ENCODE measurements around the gene GABRR2. TPM values are rescaled to one million over a fixed set of nuclear protein-coding genes. Genes with fewer than 3 reads are reported as not detected.

Gene GABRR2
- total RNA-seq, 1 experiment from 2014 or later = 0.78 TPM

DNA sequence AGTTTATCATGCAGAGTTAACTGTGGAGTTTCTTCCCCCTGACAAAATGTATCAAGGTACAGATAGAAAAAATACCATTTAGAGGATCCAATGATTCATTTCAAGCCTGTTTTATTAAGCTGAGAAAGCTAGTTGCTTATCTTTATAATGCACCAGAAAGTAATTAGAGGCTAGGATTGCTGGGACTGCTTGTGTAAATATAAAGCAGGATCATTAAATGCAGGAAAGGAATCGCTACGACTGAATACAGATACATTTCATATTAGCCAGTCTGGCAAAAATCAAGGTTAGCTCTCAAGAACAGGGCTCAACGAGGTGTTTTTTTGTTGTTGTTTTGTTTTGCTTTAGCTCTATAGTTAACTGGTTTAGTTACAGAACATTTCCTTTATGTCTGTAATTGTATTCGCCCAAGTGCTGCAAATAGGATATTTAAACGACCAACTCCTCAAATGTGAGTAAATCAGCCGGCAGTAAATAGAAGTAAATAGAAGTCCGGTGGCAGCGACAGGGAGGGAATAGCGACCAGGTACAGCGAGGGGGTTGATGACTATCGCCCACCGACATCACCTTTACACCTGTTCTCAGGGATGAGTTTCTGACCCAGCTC lies 36.7 kb upstream of the GABRR2 start:
- CTCF ChIA-PET = interaction anchor here (0.7 to 1.2 kb wide), 2 partner anchors 54 to 231 kb away, joined by 3 read pairs; no protein-coding TSS in a partner anchor
- Mint-ChIP-seq H3K4me1 (ENCODE audit: low read depth, unreplicated experiment) (peaks cover 35% of the 10 kb centered on the region), H3K36me3 (ENCODE audit: insufficient read depth, unreplicated experiment) (peaks cover 31% of the 10 kb centered on the region), H3K27me3 (ENCODE audit: unreplicated experiment) (no peaks in the 10 kb centered on the region), H3K4me3 (ENCODE audit: low read depth, unreplicated experiment) (peak overlapping the region; percentile 83), H3K27ac (ENCODE audit: unreplicated experiment) (peak overlapping the region; percentile 84), H3K9me3 (ENCODE audit: low read depth, unreplicated experiment) (no peaks in the 10 kb centered on the region)
- TF ChIP-seq, protein P1, sequence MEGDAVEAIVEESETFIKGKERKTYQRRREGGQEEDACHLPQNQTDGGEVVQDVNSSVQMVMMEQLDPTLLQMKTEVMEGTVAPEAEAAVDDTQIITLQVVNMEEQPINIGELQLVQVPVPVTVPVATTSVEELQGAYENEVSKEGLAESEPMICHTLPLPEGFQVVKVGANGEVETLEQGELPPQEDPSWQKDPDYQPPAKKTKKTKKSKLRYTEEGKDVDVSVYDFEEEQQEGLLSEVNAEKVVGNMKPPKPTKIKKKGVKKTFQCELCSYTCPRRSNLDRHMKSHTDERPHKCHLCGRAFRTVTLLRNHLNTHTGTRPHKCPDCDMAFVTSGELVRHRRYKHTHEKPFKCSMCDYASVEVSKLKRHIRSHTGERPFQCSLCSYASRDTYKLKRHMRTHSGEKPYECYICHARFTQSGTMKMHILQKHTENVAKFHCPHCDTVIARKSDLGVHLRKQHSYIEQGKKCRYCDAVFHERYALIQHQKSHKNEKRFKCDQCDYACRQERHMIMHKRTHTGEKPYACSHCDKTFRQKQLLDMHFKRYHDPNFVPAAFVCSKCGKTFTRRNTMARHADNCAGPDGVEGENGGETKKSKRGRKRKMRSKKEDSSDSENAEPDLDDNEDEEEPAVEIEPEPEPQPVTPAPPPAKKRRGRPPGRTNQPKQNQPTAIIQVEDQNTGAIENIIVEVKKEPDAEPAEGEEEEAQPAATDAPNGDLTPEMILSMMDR (IDR thresholded peaks at IDR 0.05; ENCODE audit: unreplicated experiment) = no peak
- DNase-seq = no peak
- TSS peak; percentile 62 for BruUV-seq (replicated peaks)
- intact Hi-C loops (cut with micrococcal nuclease; ENCODE audit: unreplicated experiment) = loop anchor here (5.0 kb wide), 1 partner anchor 54 kb away; no protein-coding TSS in a partner anchor

GRCh38 chr6:89350281-89350966 lies 35.3 kb upstream of the GABRR2 start:
- H3K36me3 Mint-ChIP-seq (ENCODE audit: insufficient read depth, unreplicated experiment) = peaks cover 31% of the 10 kb centered on the region
- TF ChIP-seq, protein P1 (IDR thresholded peaks at IDR 0.05; ENCODE audit: unreplicated experiment) = no peak
- H3K27ac Mint-ChIP-seq (ENCODE audit: unreplicated experiment) = peak overlapping the region; percentile 52
- peaks cover 43% of the 10 kb centered on the region for H3K4me1 Mint-ChIP-seq (ENCODE audit: low read depth, unreplicated experiment)
- CTCF ChIA-PET = interaction anchor here (0.6 to 1.2 kb wide), 6 partner anchors 10 to 90 kb away, joined by 3 to 5 read pairs (median 4); no protein-coding TSS in a partner anchor
- intact Hi-C loops (cut with micrococcal nuclease; ENCODE audit: unreplicated experiment) = loop anchor here (5.0 kb wide), 1 partner anchor 53 kb away; no protein-coding TSS in a partner anchor
- H3K4me3 Mint-ChIP-seq (ENCODE audit: low read depth, unreplicated experiment) = peak overlapping the region; percentile 83
- no peaks in the 10 kb centered on the region for H3K9me3 Mint-ChIP-seq (ENCODE audit: low read depth, unreplicated experiment)
- no peaks in the 10 kb centered on the region for H3K27me3 Mint-ChIP-seq (ENCODE audit: unreplicated experiment)
- no peak for DNase-seq
- BruUV-seq (replicated peaks) = no TSS peak

DNA sequence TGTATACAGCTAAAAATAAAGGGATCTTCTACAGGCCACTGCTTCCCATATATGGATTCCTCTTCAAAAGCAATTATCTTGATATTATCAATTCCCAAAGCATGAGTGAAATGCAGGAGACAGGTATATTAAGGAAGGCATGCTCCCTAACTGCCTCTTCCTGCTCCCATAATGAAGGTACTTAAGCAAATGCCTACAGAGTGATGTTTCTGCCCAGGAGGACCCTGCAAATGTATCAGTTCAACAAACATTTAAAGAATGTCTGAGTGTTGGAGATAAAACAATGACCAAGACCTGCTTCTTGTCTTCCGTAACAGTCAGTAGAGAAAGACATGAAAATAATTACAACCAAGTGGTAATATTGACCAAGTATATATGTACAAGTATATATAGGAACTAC lies 33.3 kb upstream of the GABRR2 start:
- intact Hi-C loops (cut with micrococcal nuclease; ENCODE audit: unreplicated experiment) = no loop called here
- Mint-ChIP-seq H3K4me1 (ENCODE audit: low read depth, unreplicated experiment) (peaks cover 55% of the 10 kb centered on the region), H3K36me3 (ENCODE audit: insufficient read depth, unreplicated experiment) (peaks cover 28% of the 10 kb centered on the region), H3K27ac (ENCODE audit: unreplicated experiment) (no peak overlapping the region), H3K27me3 (ENCODE audit: unreplicated experiment) (no peaks in the 10 kb centered on the region), H3K9me3 (ENCODE audit: low read depth, unreplicated experiment) (no peaks in the 10 kb centered on the region), H3K4me3 (ENCODE audit: low read depth, unreplicated experiment) (no peak overlapping the region)
- TF ChIP-seq, protein P1 (IDR thresholded peaks at IDR 0.05; ENCODE audit: unreplicated experiment) = no peak
- BruUV-seq (replicated peaks) = no TSS peak
- no peak for DNase-seq
- CTCF ChIA-PET = no interaction called here

- Mint-ChIP-seq H3K4me3 (ENCODE audit: low read depth, unreplicated experiment) (no peak overlapping the region), H3K36me3 (ENCODE audit: insufficient read depth, unreplicated experiment) (peaks cover 23% of the 10 kb centered on the region), H3K9me3 (ENCODE audit: low read depth, unreplicated experiment) (no peaks in the 10 kb centered on the region), H3K27ac (ENCODE audit: unreplicated experiment) (no peak overlapping the region), H3K27me3 (ENCODE audit: unreplicated experiment) (no peaks in the 10 kb centered on the region), H3K4me1 (ENCODE audit: low read depth, unreplicated experiment) (peaks cover 55% of the 10 kb centered on the region)
- TF ChIP-seq, protein P1 (IDR thresholded peaks at IDR 0.05; ENCODE audit: unreplicated experiment) = no peak
- no peak for DNase-seq
- CTCF ChIA-PET = no interaction called here
- intact Hi-C loops (cut with micrococcal nuclease; ENCODE audit: unreplicated experiment) = no loop called here
- no TSS peak for BruUV-seq (replicated peaks)
Measured at GRCh38 chr6:89347825-89348224, 32.7 kb upstream of the GABRR2 start.

Data from Calu3 (cell line).